GM23338 (cell line): ENCODE results near the gene NKAIN2. TPM values are rescaled to one million over a fixed set of nuclear protein-coding genes. Genes with fewer than 3 reads are reported as not detected.

Experiments
- ATAC-seq: fragments of 200-7000 bp; cut with Tn5 transposase; 3 replicates; pipeline ENCODE4 v1.9.1; 2020
- DNase-seq: peaks from one replicate; pipeline ENCODE4 v3.0.0-alpha.2; 2015; ENCODE audit warnings: low spot score
- H2AFZ ChIP-seq: fragments of 200-600 bp; sonication (generic); 2 replicates; pipeline ENCODE4 v1.8.0; 2016; ENCODE audit warnings: antibody characterized with exemption, mild to moderate bottlenecking, moderate library complexity
- H3F3A ChIP-seq: fragments of 200-600 bp; sonication (generic); replicated peaks from 2 replicates; pipeline ENCODE4 v1.8.0; 2017; ENCODE audit warnings: antibody characterized with exemption, mixed run types, low read depth
- H3K27ac ChIP-seq: fragments of 200-600 bp; sonication (generic); 2 replicates; pipeline ENCODE4 v1.6.1; 2016; ENCODE audit warnings: low read depth
- H3K27me3 ChIP-seq: fragments of 200-600 bp; sonication (generic); 2 replicates; pipeline ENCODE4 v1.8.0; 2016; ENCODE audit warnings: mild to moderate bottlenecking, mixed run types, moderate library complexity; ENCODE audit not compliant: insufficient read depth
- H3K36me3 ChIP-seq: fragments of 200-600 bp; sonication (generic); 2 replicates; pipeline ENCODE4 v1.8.0; 2016; ENCODE audit warnings: mild to moderate bottlenecking; ENCODE audit not compliant: insufficient read depth
- H3K4me1 ChIP-seq: fragments of 200-600 bp; sonication (generic); 2 replicates; pipeline ENCODE4 v1.8.0; 2016; ENCODE audit warnings: mild to moderate bottlenecking, moderate library complexity; ENCODE audit not compliant: insufficient read depth
- H3K4me2 ChIP-seq: fragments of 200-600 bp; sonication (generic); 2 replicates; pipeline ENCODE4 v1.7.1; 2017; ENCODE audit warnings: mixed run types
- H3K4me3 ChIP-seq: fragments of 200-600 bp; sonication (generic); 2 replicates; pipeline ENCODE4 v1.6.1; 2016; ENCODE audit warnings: mixed run types
- H3K79me2 ChIP-seq: fragments of 200-600 bp; sonication (generic); replicated peaks from 2 replicates; pipeline ENCODE4 v1.8.0; 2017; ENCODE audit warnings: mild to moderate bottlenecking; ENCODE audit not compliant: insufficient read depth
- H3K9me2 ChIP-seq: fragments of 200-600 bp; sonication (generic); 2 replicates; pipeline ENCODE4 v1.8.0; 2017; ENCODE audit not compliant: insufficient read depth
- H4K20me1 ChIP-seq: fragments of 200-600 bp; sonication (generic); replicated peaks from 2 replicates; pipeline ENCODE4 v1.8.0; 2017; ENCODE audit warnings: mild to moderate bottlenecking; ENCODE audit not compliant: insufficient read depth
- H3K27ac Mint-ChIP-seq: 2 replicates; pipeline ENCODE4 v1.8.0; 2020; ENCODE audit warnings: inconsistent platforms, mild to moderate bottlenecking, moderate library complexity, mixed read lengths
- H3K27me3 Mint-ChIP-seq: 3 replicates; pipeline ENCODE4 v1.8.0; 2022; ENCODE audit warnings: low read depth, mild to moderate bottlenecking, moderate library complexity, mixed read lengths, inconsistent platforms; ENCODE audit not compliant: insufficient read depth, poor library complexity
- H3K36me3 Mint-ChIP-seq: 3 replicates; pipeline ENCODE4 v1.8.0; 2021; ENCODE audit warnings: low read depth, mild to moderate bottlenecking, inconsistent platforms, moderate library complexity, mixed read lengths
- H3K4me1 Mint-ChIP-seq: 3 replicates; pipeline ENCODE4 v1.8.0; 2020; ENCODE audit warnings: mild to moderate bottlenecking, inconsistent platforms, mixed read lengths
- H3K4me3 Mint-ChIP-seq: 3 replicates; pipeline ENCODE4 v1.8.0; 2021; ENCODE audit warnings: moderate library complexity, mild to moderate bottlenecking, inconsistent platforms, mixed read lengths
- H3K9me3 Mint-ChIP-seq: 3 replicates; pipeline ENCODE4 v1.8.0; 2020; ENCODE audit warnings: moderate library complexity, mild to moderate bottlenecking, inconsistent platforms, mixed read lengths
- CTCF ChIP-seq, 2 experiments: fragments of 200-600 bp in 1 of 2; sonication (generic) in 1 of 2; conservative IDR thresholded peaks; 2 replicates each; pipeline versions ENCODE4 v1.5.1 to v1.6.1; 2016 to 2017; ENCODE audit warnings: antibody characterized with exemption in 2 of 2, low read depth in 2 of 2, mild to moderate bottlenecking in 2 of 2, moderate library complexity in 1 of 2
- ETS1 ChIP-seq: IDR thresholded peaks from 2 replicates; pipeline ENCODE4 v1.6.1; 2016; ENCODE audit warnings: antibody characterized with exemption
- EZH2 ChIP-seq: fragments of 200-600 bp; sonication (generic); IDR thresholded peaks from one replicate; pipeline ENCODE4 v1.8.0; 2017; ENCODE audit warnings: antibody characterized with exemption, mild to moderate bottlenecking, low read depth; ENCODE audit not compliant: unreplicated experiment
- EZH2phosphoT487 ChIP-seq: fragments of 200-600 bp; sonication (generic); IDR thresholded peaks from one replicate; pipeline ENCODE4 v1.8.1; 2018; ENCODE audit warnings: antibody characterized with exemption; ENCODE audit not compliant: unreplicated experiment
- JUNB ChIP-seq: IDR thresholded peaks from one replicate; pipeline ENCODE4 v1.6.1; 2016; ENCODE audit warnings: antibody characterized with exemption; ENCODE audit not compliant: unreplicated experiment
- NANOG ChIP-seq: IDR thresholded peaks from 2 replicates; pipeline ENCODE4 v1.6.1; 2016; ENCODE audit warnings: antibody characterized with exemption, borderline replicate concordance
- POLR2AphosphoS5 ChIP-seq: IDR thresholded peaks from 2 replicates; pipeline ENCODE4 v1.6.1; 2016; ENCODE audit warnings: antibody characterized with exemption, low read depth
- REST ChIP-seq: IDR thresholded peaks from one replicate; pipeline ENCODE4 v1.6.1; 2018; ENCODE audit warnings: antibody characterized with exemption; ENCODE audit not compliant: unreplicated experiment
- STAT1 ChIP-seq: IDR thresholded peaks from one replicate; pipeline ENCODE4 v1.6.1; 2016; ENCODE audit warnings: antibody characterized with exemption; ENCODE audit not compliant: unreplicated experiment
- ZNF331 ChIP-seq: fragments of 250-450 bp; sonication (Bioruptor Pico); IDR thresholded peaks from 2 replicates; pipeline ENCODE4 v1.5.0; 2020; ENCODE audit warnings: low read depth, mild to moderate bottlenecking, moderate library complexity
- ZNF462 ChIP-seq: fragments of 250-450 bp; sonication (Bioruptor Pico); IDR thresholded peaks from 2 replicates; pipeline ENCODE4 v1.5.0; 2020; ENCODE audit warnings: mild to moderate bottlenecking, moderate library complexity
- polyA plus RNA-seq: library from polyadenylated mRNA; unstranded; fragments of >200 nt; fragmentation: Nextera tagmentation; extraction: Ambion mirVana; gene quantifications from 2 replicates; pipeline ENCODE4 v1.2.1, GENCODE V29; 2016
- total RNA-seq: library from RNA; depleted of rRNA; stranded (reverse); fragments of >200 nt; shearing (Covaris generic); gene quantifications from 2 replicates; pipeline ENCODE4 v1.2.3, GENCODE V29; 2014

NKAIN2 gene
- total and polyA plus RNA-seq, 2 experiments from 2014 or later, result 0.39 to 1.1 TPM

GRCh38 chr6:124655866-124656265 lies 852.2 kb downstream of the NKAIN2 start:
- Mint-ChIP-seq H3K27me3 (no peaks in the 10 kb centered on the region), H3K9me3 (no peaks in the 10 kb centered on the region), H3K36me3 (no peaks in the 10 kb centered on the region), H3K27ac (no peak overlapping the region), H3K4me1 (peaks cover 8% of the 10 kb centered on the region; the same call in 2 of the 3 replicates), H3K4me3 (no peak overlapping the region)
- DNase-seq (no peak), ATAC-seq (no peak)
- Histone ChIP-seq H3K27me3 (no peaks in the 10 kb centered on the region), H3K4me1 (peaks cover 9% of the 10 kb centered on the region), H3K4me2 (no peak overlapping the region), H3K4me3 (no peak overlapping the region), H3K27ac (no peak overlapping the region), H3K9me2 (no peaks in the 10 kb centered on the region), H2AFZ (no peak overlapping the region), H3F3A (no peaks in the 10 kb centered on the region), H3K79me2 (no peaks in the 10 kb centered on the region), H4K20me1 (no peaks in the 10 kb centered on the region), H3K36me3 (no peaks in the 10 kb centered on the region)
- no peak for TF ChIP-seq ETS1
- no peak for TF ChIP-seq ZNF462 (CRISPR knock-in tag)
- TF ChIP-seq POLR2AphosphoS5, result no peak
- no peak for TF ChIP-seq EZH2
- no peak for TF ChIP-seq EZH2phosphoT487
- no peak for TF ChIP-seq CTCF (conservative IDR thresholded peaks at IDR 0.05; ENCODE audit: low read depth in 2 of 2)
- no peak for TF ChIP-seq NANOG
- TF ChIP-seq ZNF331, result no peak
- no peak for TF ChIP-seq STAT1
- no peak for TF ChIP-seq REST
- TF ChIP-seq JUNB, result no peak
